HG02870 (cell line): ENCODE results near the gene FLNB.
A peak's percentile ranks its signal among the peaks of the same experiment; 100 is the strongest.
"Not testable (repeated sequence)": the region's sequence is repeated elsewhere in the genome, so short reads cannot be mapped to it uniquely, and the experiment has no call there.

ENCODE experiments used
- ATAC-seq: cut with Tn5 transposase; IDR thresholded peaks from one replicate; pipeline ENCODE4 v1.9.1; 2021; ENCODE audit warnings: mild to moderate bottlenecking, moderate library complexity; ENCODE audit not compliant: unreplicated experiment

Gene FLNB

GRCh38 chr3:58198362-58198761, 190.1 kb downstream of the FLNB start:
- no peak for ATAC-seq

- no peak for ATAC-seq
These were observed 190.6 kb downstream of the FLNB start for GRCh38 chr3:58198804-58199203.

GRCh38 chr3:58200121-58200709, 192.0 kb downstream of the FLNB start:
- no peak for ATAC-seq

GRCh38 chr3:58200846-58201355, 192.7 kb downstream of the FLNB start:
- no peak for ATAC-seq

- not testable (repeated sequence) for ATAC-seq
These were observed 193.2 kb downstream of the FLNB start for GRCh38 chr3:58201451-58201850.

- peak; percentile 76 for ATAC-seq
These were observed 194.7 kb downstream of the FLNB start for GRCh38 chr3:58202917-58203360.

- ATAC-seq = no peak
These were observed 195.3 kb downstream of the FLNB start for GRCh38 chr3:58203541-58203940.

- no peak for ATAC-seq
These were observed 196.5 kb downstream of the FLNB start for GRCh38 chr3:58204720-58205119.

- ATAC-seq = no peak
These were observed 197.8 kb downstream of the FLNB start for GRCh38 chr3:58205981-58206380.

- ATAC-seq = no peak
These were observed 198.3 kb downstream of the FLNB start for GRCh38 chr3:58206406-58207011.

GRCh38 chr3:58207954-58208353, 199.7 kb downstream of the FLNB start:
- no peak for ATAC-seq

- ATAC-seq = no peak
These were observed 201.7 kb downstream of the FLNB start for GRCh38 chr3:58209933-58210332.

- ATAC-seq = no peak
These were observed 202.7 kb downstream of the FLNB start, which contains the start of gene DNASE1L3 for GRCh38 chr3:58210761-58211460. TSS of gene DNASE1L3 (minus strand) at chr3:58210972. CDS start at chr3:58210906, 66 bp downstream.

- peak; percentile 77 for ATAC-seq
These were observed 206.5 kb downstream of the FLNB start for GRCh38 chr3:58214484-58215316.

GRCh38 chr3:58215317-58216025, 207.2 kb downstream of the FLNB start:
- no peak for ATAC-seq

GRCh38 chr3:58216496-58217195, 208.4 kb downstream of the FLNB start:
- ATAC-seq = no peak

GRCh38 chr3:58217209-58217811, 209.1 kb downstream of the FLNB start:
- ATAC-seq = no peak

- no peak for ATAC-seq
These were observed 210.7 kb downstream of the FLNB start for GRCh38 chr3:58218904-58219303.
